ENCODE results near the gene RTTN. TPM values are rescaled to one million over a fixed set of nuclear protein-coding genes. Genes with fewer than 3 reads are reported as not detected.

Gene RTTN
- total and polyA plus RNA-seq, 9 of the 15 experiments (the other 6 are each of a cell fraction or from before 2014, with no cell fraction given): 3.1 to 18.3 (median 10.6) TPM

GRCh38 chr18:70205421-70206397 lies at the start of gene RTTN (continued):
- TF ChIP-seq, protein P1, sequence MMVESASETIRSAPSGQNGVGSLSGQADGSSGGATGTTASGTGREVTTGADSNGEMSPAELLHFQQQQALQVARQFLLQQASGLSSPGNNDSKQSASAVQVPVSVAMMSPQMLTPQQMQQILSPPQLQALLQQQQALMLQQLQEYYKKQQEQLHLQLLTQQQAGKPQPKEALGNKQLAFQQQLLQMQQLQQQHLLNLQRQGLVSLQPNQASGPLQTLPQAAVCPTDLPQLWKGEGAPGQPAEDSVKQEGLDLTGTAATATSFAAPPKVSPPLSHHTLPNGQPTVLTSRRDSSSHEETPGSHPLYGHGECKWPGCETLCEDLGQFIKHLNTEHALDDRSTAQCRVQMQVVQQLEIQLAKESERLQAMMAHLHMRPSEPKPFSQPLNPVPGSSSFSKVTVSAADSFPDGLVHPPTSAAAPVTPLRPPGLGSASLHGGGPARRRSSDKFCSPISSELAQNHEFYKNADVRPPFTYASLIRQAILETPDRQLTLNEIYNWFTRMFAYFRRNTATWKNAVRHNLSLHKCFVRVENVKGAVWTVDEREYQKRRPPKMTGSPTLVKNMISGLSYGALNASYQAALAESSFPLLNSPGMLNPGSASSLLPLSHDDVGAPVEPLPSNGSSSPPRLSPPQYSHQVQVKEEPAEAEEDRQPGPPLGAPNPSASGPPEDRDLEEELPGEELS (CRISPR knock-in tag; IDR thresholded peaks at IDR 0.05; ENCODE audit: borderline replicate concordance): no peak
- TF ChIP-seq NCOA4 (IDR thresholded peaks at IDR 0.05; ENCODE audit: partially characterized antibody): no peak
- TF ChIP-seq TGIF2 (CRISPR knock-in tag; IDR thresholded peaks at IDR 0.05): no peak
- no peak for TF ChIP-seq ETS2 (tag; IDR thresholded peaks at IDR 0.05; ENCODE audit: borderline replicate concordance, poor library complexity, severe bottlenecking)
- no peak for TF ChIP-seq ZSCAN32 (CRISPR knock-in tag; IDR thresholded peaks at IDR 0.05)
- TF ChIP-seq, protein P2, sequence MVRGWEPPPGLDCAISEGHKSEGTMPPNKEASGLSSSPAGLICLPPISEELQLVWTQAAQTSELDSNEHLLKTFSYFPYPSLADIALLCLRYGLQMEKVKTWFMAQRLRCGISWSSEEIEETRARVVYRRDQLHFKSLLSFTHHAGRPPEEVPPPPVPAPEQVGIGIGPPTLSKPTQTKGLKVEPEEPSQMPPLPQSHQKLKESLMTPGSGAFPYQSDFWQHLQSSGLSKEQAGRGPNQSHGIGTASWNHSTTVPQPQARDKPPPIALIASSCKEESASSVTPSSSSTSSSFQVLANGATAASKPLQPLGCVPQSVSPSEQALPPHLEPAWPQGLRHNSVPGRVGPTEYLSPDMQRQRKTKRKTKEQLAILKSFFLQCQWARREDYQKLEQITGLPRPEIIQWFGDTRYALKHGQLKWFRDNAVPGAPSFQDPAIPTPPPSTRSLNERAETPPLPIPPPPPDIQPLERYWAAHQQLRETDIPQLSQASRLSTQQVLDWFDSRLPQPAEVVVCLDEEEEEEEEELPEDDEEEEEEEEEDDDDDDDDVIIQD (CRISPR knock-in tag; IDR thresholded peaks at IDR 0.05): no peak
- TF ChIP-seq STAG1 (CRISPR knock-in tag; IDR thresholded peaks at IDR 0.05; ENCODE audit: borderline replicate concordance): no peak
- no peak for TF ChIP-seq THRAP3 (IDR thresholded peaks at IDR 0.05; ENCODE audit: borderline replicate concordance)
- TF ChIP-seq RNF219 (CRISPR knock-in tag; IDR thresholded peaks at IDR 0.05): no peak
- TF ChIP-seq ZNF12 (CRISPR knock-in tag; IDR thresholded peaks at IDR 0.05): no peak
- no peak for TF ChIP-seq ATF2 (CRISPR knock-in tag; IDR thresholded peaks at IDR 0.05)
- TF ChIP-seq KLF10 (CRISPR knock-in tag; IDR thresholded peaks at IDR 0.05): no peak
- TF ChIP-seq ZNF398 (CRISPR knock-in tag; IDR thresholded peaks at IDR 0.05): no peak
- no peak for TF ChIP-seq IFI16 (CRISPR knock-in tag; IDR thresholded peaks at IDR 0.05)
- TF ChIP-seq CEBPG (CRISPR knock-in tag; IDR thresholded peaks at IDR 0.05): no peak
- no peak; a peak in 1 of 4 replicates for TF ChIP-seq CEBPG (tag; conservative IDR thresholded peaks at IDR 0.05 in 1 of 2, IDR thresholded peaks at IDR 0.05 in 1 of 2)
- TF ChIP-seq HDGF (IDR thresholded peaks at IDR 0.05): no peak
- TF ChIP-seq PML (IDR thresholded peaks at IDR 0.05; ENCODE audit: low read length): peak; percentile 36; the same call in 1 of the 2 replicates
